ENCODE data around the gene ERAL1.

Gene ERAL1

DNA sequence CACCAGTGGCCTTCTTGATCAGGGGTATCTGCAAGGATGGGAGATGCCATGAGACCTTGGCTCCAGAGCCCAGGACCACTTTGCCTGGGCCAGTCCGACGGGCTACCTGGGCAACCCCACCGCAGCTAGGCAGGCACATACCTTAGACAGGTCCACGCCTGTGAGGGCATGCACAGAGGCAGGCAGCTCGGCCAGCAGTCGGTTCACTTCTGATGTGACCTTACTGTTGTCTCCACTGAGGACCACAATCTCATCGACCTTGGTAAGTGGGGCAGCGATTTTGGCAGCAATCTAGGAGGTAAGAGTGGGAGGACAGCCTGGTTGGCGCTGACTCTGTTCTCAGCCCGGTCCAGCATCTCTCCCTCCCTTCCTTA is 25.7 kb downstream of the ERAL1 start:
- no peak for TF ChIP-seq CTCF (IDR thresholded peaks at IDR 0.05)
- TF ChIP-seq ZFX (IDR thresholded peaks at IDR 0.05; ENCODE audit: borderline replicate concordance) = no peak
- H3K27ac ChIP-seq = no peak overlapping the region

- no peak for TF ChIP-seq ZFX (IDR thresholded peaks at IDR 0.05; ENCODE audit: borderline replicate concordance)
- TF ChIP-seq CTCF (IDR thresholded peaks at IDR 0.05) = no peak
- H3K27ac ChIP-seq = no peak overlapping the region
Measured at GRCh38 chr17:28881533-28882056, 26.8 kb downstream of the ERAL1 start.

- no peak for TF ChIP-seq CTCF (IDR thresholded peaks at IDR 0.05)
- no peak for TF ChIP-seq ZFX (IDR thresholded peaks at IDR 0.05; ENCODE audit: borderline replicate concordance)
Measured at GRCh38 chr17:28882154-28882895, 27.5 kb downstream of the ERAL1 start.

GRCh38 chr17:28883967-28884702 is 29.3 kb downstream of the ERAL1 start:
- TF ChIP-seq ZFX (IDR thresholded peaks at IDR 0.05; ENCODE audit: borderline replicate concordance) = no peak
- TF ChIP-seq CTCF (IDR thresholded peaks at IDR 0.05) = no peak
- no peak overlapping the region for H3K27ac ChIP-seq

More at GRCh38 chr17:28882154-28882895, 27.5 kb downstream of the ERAL1 start:
- H3K27ac ChIP-seq = no peak overlapping the region

GRCh38 chr17:28885363-28885762 is 30.5 kb downstream of the ERAL1 start:
- TF ChIP-seq CTCF (IDR thresholded peaks at IDR 0.05) (no peak), ZFX (IDR thresholded peaks at IDR 0.05; ENCODE audit: borderline replicate concordance) (no peak)
- H3K27ac ChIP-seq = no peak overlapping the region

DNA sequence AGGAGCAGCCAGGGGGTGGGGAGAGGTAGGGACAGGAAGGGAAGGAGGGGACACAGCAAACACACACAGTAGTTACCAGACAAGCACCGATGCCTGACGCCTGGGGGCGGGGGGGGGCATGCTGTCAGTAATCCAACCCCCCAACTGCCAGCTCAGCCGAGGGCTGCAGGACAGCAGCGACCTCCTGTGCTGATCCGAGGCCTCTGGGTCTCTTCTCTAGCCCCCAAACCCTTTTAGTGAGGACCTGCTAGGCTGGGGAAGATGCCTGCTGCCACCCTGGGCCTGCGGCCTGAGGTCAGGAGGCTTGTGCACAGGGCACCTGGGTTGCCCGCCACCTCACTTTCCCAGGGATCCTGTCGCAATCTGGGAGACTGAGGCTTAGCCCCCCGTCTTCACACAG is 31.1 kb downstream of the ERAL1 start:
- no peak overlapping the region for H3K27ac ChIP-seq
- TF ChIP-seq CTCF (IDR thresholded peaks at IDR 0.05) (no peak), ZFX (IDR thresholded peaks at IDR 0.05; ENCODE audit: borderline replicate concordance) (no peak)
